K562 (cell line): ENCODE measurements around the gene TRIO. TPM values are rescaled to one million over a fixed set of nuclear protein-coding genes. Genes with fewer than 3 reads are reported as not detected.

ENCODE experiments used
- ATAC-seq: fragments of 200-7000 bp; cut with Tn5 transposase; 3 replicates; pipeline ENCODE4 v1.9.1; 2020; ENCODE audit warnings: moderate library complexity
- BruUV-seq: library from RNA; stranded (reverse); fragments of 400-500 nt; replicated peaks from 2 replicates; lab custom pipeline; 2021; lab: Mats Ljungman, UMichigan
- CTCF ChIA-PET: fragments of 300-600 bp; formaldehyde crosslinking; extraction: SDS; loops from one replicate; lab custom pipeline; 2021; ENCODE audit warnings: low intra/inter-chr PET ratio; lab: Yijun Ruan, JAX
- POLR2A ChIA-PET: fragments of 300-600, 350-650 bp; sonication (Branson Sonifier 250); formaldehyde crosslinking; extraction: SDS; loops from one replicate; lab custom pipeline; 2021; ENCODE audit warnings: antibody characterized with exemption, inconsistent platforms; lab: Yijun Ruan, JAX
- DNase-seq, 4 experiments: peaks; one replicate each; pipeline versions ENCODE4 v3.0.0 to v3.0.0-alpha.2; 2011 to 2018; ENCODE audit warnings: low spot score in 3 of 4, mixed read lengths in 3 of 4; ENCODE audit errors: extremely low read depth in 1 of 4
- FAIRE-seq: peaks from 2 replicates; lab custom pipeline; 2011; peaks lifted over from hg19 to GRCh38; lab: Jason Lieb, UNC
- H2AFZ ChIP-seq: 2 replicates; pipeline ENCODE4 v1.6.0; 2011; ENCODE audit warnings: low read depth, low read length, control low read depth, inconsistent platforms
- H3K27ac ChIP-seq: fragments of 200-600 bp; 3 replicates; pipeline ENCODE4 v1.8.0; 2011; ENCODE audit warnings: low read depth, mild to moderate bottlenecking, control low read depth, inconsistent platforms, low read length, moderate library complexity, mixed read lengths; ENCODE audit errors: extremely low read depth
- H3K27me3 ChIP-seq, 2 experiments: fragments of 300-600 bp in 1 of 2; 2 replicates in 1 of 2; 3 replicates in 1 of 2; pipeline versions ENCODE4 v1.6.0 to v1.8.0; 2011; ENCODE audit warnings: inconsistent platforms in 2 of 2, low read length in 2 of 2, mild to moderate bottlenecking in 1 of 2, mixed read lengths in 1 of 2, moderate library complexity in 1 of 2; ENCODE audit not compliant: control insufficient read depth in 2 of 2, insufficient read depth in 2 of 2
- H3K36me3 ChIP-seq: fragments of 300-600 bp; 3 replicates; pipeline ENCODE4 v1.8.0; 2011; ENCODE audit warnings: mild to moderate bottlenecking, low read length, inconsistent platforms; ENCODE audit not compliant: control insufficient read depth, insufficient read depth
- H3K4me1 ChIP-seq, 2 experiments: fragments of 200-600 bp in 1 of 2; replicated peaks in 1 of 2; 2 replicates in 1 of 2; 3 replicates in 1 of 2; pipeline versions ENCODE4 v1.5.1 to v1.8.0; 2011; ENCODE audit warnings: inconsistent platforms in 2 of 2, low read length in 2 of 2, mild to moderate bottlenecking in 1 of 2, mixed read lengths in 1 of 2, moderate library complexity in 1 of 2; ENCODE audit not compliant: control insufficient read depth in 2 of 2, insufficient read depth in 2 of 2
- H3K4me2 ChIP-seq: 2 replicates; pipeline ENCODE4 v1.6.1; 2011; ENCODE audit warnings: low read length, control low read depth, inconsistent platforms, mixed read lengths; ENCODE audit not compliant: insufficient read depth
- H3K4me3 ChIP-seq: fragments of 200-600 bp; sonication (generic), shearing (Covaris generic); 2 replicates; pipeline ENCODE4 v1.5.1; 2016; ENCODE audit warnings: control low read depth, inconsistent platforms
- H3K79me2 ChIP-seq: fragments of 200-600 bp; 3 replicates; pipeline ENCODE4 v1.8.0; 2011; ENCODE audit warnings: low read length, inconsistent platforms; ENCODE audit not compliant: control insufficient read depth, insufficient read depth
- H3K9ac ChIP-seq, 2 experiments: 2 replicates each; pipeline versions ENCODE4 v1.6.0 to v1.6.1; 2011; ENCODE audit warnings: low read depth in 2 of 2, low read length in 2 of 2, control low read depth in 1 of 2, inconsistent platforms in 1 of 2, mild to moderate bottlenecking in 1 of 2, mixed read lengths in 1 of 2; ENCODE audit not compliant: insufficient read depth in 1 of 2
- H3K9me1 ChIP-seq: one replicate; pipeline ENCODE4 v1.6.0; 2011; ENCODE audit warnings: inconsistent platforms, mild to moderate bottlenecking, low read length, moderate library complexity; ENCODE audit not compliant: control insufficient read depth, insufficient read depth
- H3K9me3 ChIP-seq: replicated peaks from 2 replicates; pipeline ENCODE4 v1.5.1; 2011; ENCODE audit warnings: low read depth, low read length, inconsistent platforms; ENCODE audit not compliant: control insufficient read depth, insufficient read depth
- H4K20me1 ChIP-seq: replicated peaks from 2 replicates; pipeline ENCODE4 v1.6.1; 2011; ENCODE audit warnings: low read length, inconsistent platforms, mixed read lengths; ENCODE audit not compliant: control insufficient read depth, insufficient read depth
- DACH1 ChIP-seq: fragments of 450-650 bp; IDR thresholded peaks from 2 replicates; pipeline ENCODE4 v1.6.1; 2018; ENCODE audit not compliant: partially characterized antibody
- MAZ ChIP-seq, 2 experiments: fragments of 450-650 bp in 1 of 2; sonication (generic) in 1 of 2; formaldehyde crosslinking; IDR thresholded peaks in 1 of 2; conservative IDR thresholded peaks in 1 of 2; 2 replicates each; pipeline versions ENCODE4 v1.4.0 to v1.5.0; 2020; ENCODE audit warnings: mild to moderate bottlenecking in 1 of 2, missing genetic modification reagents in 1 of 2
- PATZ1 ChIP-seq: fragments of 250-450 bp; sonication (Bioruptor Pico); IDR thresholded peaks from 2 replicates; pipeline ENCODE4 v1.5.0; 2020; ENCODE audit warnings: mild to moderate bottlenecking, borderline replicate concordance
- RNF2 ChIP-seq: sonication (generic); IDR thresholded peaks from 2 replicates; pipeline ENCODE4 v1.6.1; 2016
- SMARCE1 ChIP-seq: fragments of 450-650 bp; IDR thresholded peaks from 2 replicates; pipeline ENCODE4 v1.7.1; 2016; ENCODE audit warnings: mild to moderate bottlenecking
- TCF15 ChIP-seq: fragments of 250-450 bp; sonication (Bioruptor Pico); IDR thresholded peaks from 2 replicates; pipeline ENCODE4 v1.8.0; 2022; ENCODE audit warnings: moderate library complexity, mild to moderate bottlenecking, inconsistent platforms
- U2AF2 ChIP-seq: fragments of 200-400 bp; formaldehyde crosslinking; optimal IDR thresholded peaks from 2 replicates; pipeline ENCODE3; 2017; ENCODE audit warnings: low read depth, mild to moderate bottlenecking, low read length
- ZKSCAN8 ChIP-seq: fragments of 200-800 bp; sonication (Bioruptor generic); IDR thresholded peaks from 2 replicates; pipeline ENCODE4 v1.6.1; 2016; ENCODE audit warnings: missing genetic modification characterization, missing compliant biosample characterization
- WGBS: fragments of 100-300 bp; shearing (Covaris generic); methylation state at CpG from one replicate; pipeline ENCODE4 v1.1.6; 2016; ENCODE audit warnings: low coverage, mixed read lengths; ENCODE audit not compliant: insufficient coverage; ENCODE audit errors: missing lambda C conversion rate; 5-methylcytosine and 5-hydroxymethylcytosine counted together
- in situ Hi-C: fragments of 300-500 bp; cut with MboI; formaldehyde crosslinking; loops from 4 replicates; pipeline ENCODE4 v1.15.0; 2018; ENCODE audit warnings: inconsistent platforms, mixed read lengths
- intact Hi-C: fragments of 100-400 bp; cut with micrococcal nuclease; formaldehyde crosslinking; loops from 2 replicates; pipeline ENCODE4 v1.14.2; 2022
- polyA plus RNA-seq, 8 experiments: library from polyadenylated mRNA; depleted of rRNA in 4 of 8; stranded (reverse) in 5 of 8; unstranded in 3 of 8; fragments of >200 nt; fragmentation: Nextera tagmentation in 2 of 8; fragmentation: Illumina TruSeq in 1 of 8; extraction: Ambion mirVana in 2 of 8; extraction: Trizol in 1 of 8; gene quantifications; 2 replicates each; pipeline versions ENCODE4 v1.2.1 to v1.2.3, GENCODE V29; 2011 to 2014; ENCODE audit warnings: inconsistent platforms in 1 of 8, missing spikeins in 1 of 8
- total RNA-seq, 7 experiments: library from RNA; depleted of rRNA in 6 of 7; stranded (reverse); fragments of >200 nt in 6 of 7; fragmentation: Illumina TruSeq in 2 of 7; extraction: Trizol in 2 of 7; gene quantifications; 2 replicates each; pipeline versions ENCODE4 v1.2.1 to v1.2.3, GENCODE V29; 2011 to 2021; ENCODE audit warnings: low replicate concordance in 1 of 7
- TF ChIP-seq, protein P1 (sequence below): sonication (generic); formaldehyde crosslinking; IDR thresholded peaks from 2 replicates; pipeline ENCODE4 v1.9.0; 2022; ENCODE audit warnings: mild to moderate bottlenecking, missing genetic modification reagents
- TF ChIP-seq, protein P2 (sequence below): fragments of 250-450 bp; sonication (Bioruptor Pico); IDR thresholded peaks from 2 replicates; pipeline ENCODE4 v1.5.1; 2021; ENCODE audit warnings: mild to moderate bottlenecking
- TF ChIP-seq, protein P3 (sequence below): fragments of 250-450 bp; sonication (Bioruptor Pico); IDR thresholded peaks from 2 replicates; pipeline ENCODE4 v1.5.0; 2022; ENCODE audit warnings: mild to moderate bottlenecking

Gene TRIO
- total and polyA plus RNA-seq, 9 of the 15 experiments (the other 6 are each of a cell fraction or from before 2014, with no cell fraction given), result 0.24 to 5.0 (median 1.1) TPM

DNA sequence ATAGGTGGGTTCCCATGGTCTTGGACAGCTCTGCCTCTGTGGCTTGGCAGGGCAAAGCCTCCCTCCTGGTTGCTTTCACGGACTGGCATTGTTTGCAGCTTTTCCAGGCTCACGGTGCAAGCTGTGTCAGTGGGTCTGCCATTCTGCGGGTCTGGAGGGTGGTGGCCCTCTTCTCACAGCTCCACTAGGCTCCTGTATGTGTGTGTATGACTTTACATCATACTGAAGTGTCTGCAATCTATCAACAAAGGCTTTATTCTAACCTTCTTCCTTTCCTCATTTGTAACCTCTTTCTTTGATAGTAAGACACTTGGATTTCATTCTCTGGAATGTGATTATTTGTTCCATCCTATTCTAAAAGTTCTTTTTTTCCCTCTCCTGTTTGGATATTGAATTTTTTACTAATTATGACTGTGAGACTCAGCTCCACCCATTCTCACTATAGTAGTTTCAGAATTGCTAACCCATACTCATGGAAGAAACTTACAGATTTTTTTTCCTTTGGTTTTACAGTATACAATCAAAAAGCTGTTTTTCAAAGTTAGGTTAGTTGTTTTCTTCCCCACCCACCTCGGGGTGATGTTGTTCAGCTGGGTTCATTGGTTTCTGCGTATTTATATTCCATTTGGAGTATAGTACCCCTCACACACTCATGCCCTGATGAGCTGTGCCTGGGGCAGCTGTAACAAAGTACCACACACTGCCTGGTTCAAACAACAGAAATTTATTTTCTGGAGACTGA is 293.8 kb downstream of the TRIO start (continued):
- TF ChIP-seq ZKSCAN8 (CRISPR knock-in tag), result no peak
- TF ChIP-seq, protein P1, sequence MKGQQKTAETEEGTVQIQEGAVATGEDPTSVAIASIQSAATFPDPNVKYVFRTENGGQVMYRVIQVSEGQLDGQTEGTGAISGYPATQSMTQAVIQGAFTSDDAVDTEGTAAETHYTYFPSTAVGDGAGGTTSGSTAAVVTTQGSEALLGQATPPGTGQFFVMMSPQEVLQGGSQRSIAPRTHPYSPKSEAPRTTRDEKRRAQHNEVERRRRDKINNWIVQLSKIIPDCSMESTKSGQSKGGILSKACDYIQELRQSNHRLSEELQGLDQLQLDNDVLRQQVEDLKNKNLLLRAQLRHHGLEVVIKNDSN (CRISPR knock-in tag), result no peak
- no peak for TF ChIP-seq DACH1
- TF ChIP-seq, all 486 proteins: peak for 0

DNA sequence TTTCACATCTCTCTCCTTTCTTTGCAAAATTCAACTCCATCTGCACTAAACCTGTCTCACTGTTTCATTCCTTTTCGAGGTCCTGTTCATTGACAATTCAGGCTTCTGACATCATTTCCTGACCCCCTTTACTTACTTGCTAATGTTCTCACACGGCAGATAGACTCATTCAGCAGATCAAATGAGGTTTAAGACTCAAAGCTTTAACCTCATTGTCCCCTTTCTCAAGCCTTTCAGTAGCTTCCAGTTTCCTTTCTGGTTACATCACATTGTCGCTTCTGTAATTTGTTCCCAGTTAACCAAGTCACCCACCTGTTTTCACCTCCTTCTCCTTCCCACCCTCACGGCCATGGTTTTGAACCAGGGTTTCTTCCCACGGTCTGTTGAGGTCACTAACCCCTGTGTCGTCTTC is 295.1 kb downstream of the TRIO start:
- intact Hi-C loops (no loop called here), in situ Hi-C loops (no loop called here)
- Histone ChIP-seq H3K4me2 (no peak overlapping the region), H3K79me2 (no peaks in the 10 kb centered on the region), H3K9me1 (no peaks in the 10 kb centered on the region), H3K9ac (no peak overlapping the region), H3K4me3 (no peak overlapping the region), H3K27me3 (peaks cover 34 to 40% of the 10 kb centered on the region in 2 experiments), H3K4me1 (no peaks in the 10 kb centered on the region), H3K27ac (no peak overlapping the region), H2AFZ (no peak overlapping the region), H3K36me3 (no peaks in the 10 kb centered on the region), H3K9me3 (no peaks in the 10 kb centered on the region), H4K20me1 (no peaks in the 10 kb centered on the region; the same call in 1 of the 2 replicates)
- TF ChIP-seq, protein P2, sequence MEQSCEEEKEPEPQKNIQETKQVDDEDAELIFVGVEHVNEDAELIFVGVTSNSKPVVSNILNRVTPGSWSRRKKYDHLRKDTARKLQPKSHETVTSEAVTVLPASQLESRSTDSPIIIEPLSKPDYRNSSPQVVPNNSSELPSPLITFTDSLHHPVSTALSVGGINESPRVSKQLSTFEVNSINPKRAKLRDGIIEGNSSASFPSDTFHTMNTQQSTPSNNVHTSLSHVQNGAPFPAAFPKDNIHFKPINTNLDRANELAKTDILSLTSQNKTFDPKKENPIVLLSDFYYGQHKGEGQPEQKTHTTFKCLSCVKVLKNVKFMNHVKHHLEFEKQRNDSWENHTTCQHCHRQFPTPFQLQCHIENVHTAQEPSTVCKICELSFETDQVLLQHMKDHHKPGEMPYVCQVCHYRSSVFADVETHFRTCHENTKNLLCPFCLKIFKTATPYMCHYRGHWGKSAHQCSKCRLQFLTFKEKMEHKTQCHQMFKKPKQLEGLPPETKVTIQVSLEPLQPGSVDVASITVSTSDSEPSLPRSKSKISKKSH (CRISPR knock-in tag), result no peak
- TF ChIP-seq SMARCE1 (no peak), RNF2 (no peak), U2AF2 (no peak), PATZ1 (no peak), MAZ (CRISPR knock-in tag; conservative IDR thresholded peaks at IDR 0.05 in 1 of 2, IDR thresholded peaks at IDR 0.05 in 1 of 2) (no peak), TCF15 (no peak)
- TF ChIP-seq, protein P3, sequence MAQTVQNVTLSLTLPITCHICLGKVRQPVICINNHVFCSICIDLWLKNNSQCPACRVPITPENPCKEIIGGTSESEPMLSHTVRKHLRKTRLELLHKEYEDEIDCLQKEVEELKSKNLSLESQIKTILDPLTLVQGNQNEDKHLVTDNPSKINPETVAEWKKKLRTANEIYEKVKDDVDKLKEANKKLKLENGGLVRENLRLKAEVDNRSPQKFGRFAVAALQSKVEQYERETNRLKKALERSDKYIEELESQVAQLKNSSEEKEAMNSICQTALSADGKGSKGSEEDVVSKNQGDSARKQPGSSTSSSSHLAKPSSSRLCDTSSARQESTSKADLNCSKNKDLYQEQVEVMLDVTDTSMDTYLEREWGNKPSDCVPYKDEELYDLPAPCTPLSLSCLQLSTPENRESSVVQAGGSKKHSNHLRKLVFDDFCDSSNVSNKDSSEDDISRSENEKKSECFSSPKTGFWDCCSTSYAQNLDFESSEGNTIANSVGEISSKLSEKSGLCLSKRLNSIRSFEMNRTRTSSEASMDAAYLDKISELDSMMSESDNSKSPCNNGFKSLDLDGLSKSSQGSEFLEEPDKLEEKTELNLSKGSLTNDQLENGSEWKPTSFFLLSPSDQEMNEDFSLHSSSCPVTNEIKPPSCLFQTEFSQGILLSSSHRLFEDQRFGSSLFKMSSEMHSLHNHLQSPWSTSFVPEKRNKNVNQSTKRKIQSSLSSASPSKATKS (CRISPR knock-in tag), result no peak
- DNase-seq (no peak), ATAC-seq (no peak), FAIRE-seq (peak; percentile 29)
- WGBS, result 2% methylated on average over 6 of the region's 6 CpGs
- ChIA-PET CTCF (interaction anchor here (0.7 kb wide), 1 partner anchor 224 kb away, joined by 3 read pairs; no protein-coding TSS in a partner anchor), POLR2A (no interaction called here)
- BruUV-seq, result no TSS peak
